Chondrocyte (in vitro differentiated cells): ENCODE data around the gene MIB2. TPM values are rescaled to one million over a fixed set of nuclear protein-coding genes. Genes with fewer than 3 reads are reported as not detected.
"Not testable (repeated sequence)": the region's sequence is repeated elsewhere in the genome, so short reads cannot be mapped to it uniquely, and the experiment has no call there.

ENCODE experiments used
- DNase-seq: peaks from one replicate; pipeline ENCODE4 v3.0.0; 2021; ENCODE audit warnings: mixed read lengths, low spot score
- H3K27ac Mint-ChIP-seq: one replicate; pipeline ENCODE4 v1.8.0; 2021; ENCODE audit warnings: mild to moderate bottlenecking, moderate library complexity, mixed read lengths; ENCODE audit not compliant: unreplicated experiment
- H3K27me3 Mint-ChIP-seq: 2 replicates; pipeline ENCODE4 v1.8.0; 2021; ENCODE audit warnings: low read depth, mixed read lengths
- H3K36me3 Mint-ChIP-seq: 2 replicates; pipeline ENCODE4 v1.8.0; 2021; ENCODE audit warnings: low read depth, mixed read lengths
- H3K4me1 Mint-ChIP-seq: 2 replicates; pipeline ENCODE4 v1.8.0; 2021; ENCODE audit warnings: low read depth, mild to moderate bottlenecking, mixed read lengths
- H3K4me3 Mint-ChIP-seq: one replicate; pipeline ENCODE4 v1.8.0; 2021; ENCODE audit warnings: mild to moderate bottlenecking, moderate library complexity, mixed read lengths; ENCODE audit not compliant: unreplicated experiment
- H3K9me3 Mint-ChIP-seq: 2 replicates; pipeline ENCODE4 v1.8.0; 2021; ENCODE audit warnings: low read depth, mixed read lengths
- total RNA-seq: library from RNA; stranded (reverse); gene quantifications from 3 replicates; pipeline ENCODE4 v1.2.1, GENCODE V29; 2021
- TF ChIP-seq, protein P1 (sequence below): fragments of 200-600 bp; sonication (generic); IDR thresholded peaks from 2 replicates; pipeline ENCODE4 v1.5.0; 2021; ENCODE audit warnings: antibody characterized with exemption, mild to moderate bottlenecking, moderate library complexity

The MIB2 gene
- total RNA-seq, 1 donor from 2014 or later, result 73.8 TPM

DNA sequence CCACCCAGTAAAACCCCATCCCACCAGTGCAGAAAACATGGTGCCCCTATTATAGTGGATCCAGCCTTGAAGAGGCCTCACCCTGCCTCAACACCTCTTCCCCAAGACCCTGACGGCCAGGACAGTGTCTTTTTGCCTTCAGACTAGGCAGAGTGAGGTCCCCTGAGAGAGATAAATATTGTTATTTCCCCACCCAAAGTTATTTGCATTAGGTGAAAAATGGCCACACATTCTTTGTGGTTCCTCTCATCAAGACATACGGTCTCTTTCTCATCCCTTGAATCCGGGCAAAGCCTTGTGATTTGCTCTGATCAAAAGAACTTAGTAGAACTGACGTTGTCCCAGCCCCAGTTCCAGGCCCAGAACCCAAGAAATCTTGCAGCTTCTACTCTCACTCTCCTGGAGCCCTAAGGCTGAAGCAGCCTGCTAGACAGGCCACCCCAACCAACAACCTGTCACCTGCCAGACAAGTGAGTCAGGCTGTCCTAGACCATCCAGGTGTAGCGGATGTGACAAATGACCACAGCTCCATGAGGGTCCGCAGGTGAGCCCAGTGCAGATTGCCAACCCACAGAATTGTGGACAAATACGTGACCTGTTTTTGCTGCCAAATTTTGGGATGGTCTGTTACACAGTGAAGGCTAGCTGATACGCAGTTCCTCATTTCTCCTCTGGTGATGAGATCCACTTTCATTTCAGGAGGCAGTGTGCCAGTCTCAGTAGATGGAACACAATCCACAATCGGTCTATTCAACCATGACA is 32.5 kb upstream of the MIB2 start:
- Mint-ChIP-seq H3K27me3 (peaks cover 20% of the 10 kb centered on the region), H3K9me3 (no peaks in the 10 kb centered on the region), H3K27ac (no peak overlapping the region), H3K36me3 (no peaks in the 10 kb centered on the region), H3K4me3 (no peak overlapping the region), H3K4me1 (peaks cover 4% of the 10 kb centered on the region)
- DNase-seq, result no peak
- TF ChIP-seq, protein P1, sequence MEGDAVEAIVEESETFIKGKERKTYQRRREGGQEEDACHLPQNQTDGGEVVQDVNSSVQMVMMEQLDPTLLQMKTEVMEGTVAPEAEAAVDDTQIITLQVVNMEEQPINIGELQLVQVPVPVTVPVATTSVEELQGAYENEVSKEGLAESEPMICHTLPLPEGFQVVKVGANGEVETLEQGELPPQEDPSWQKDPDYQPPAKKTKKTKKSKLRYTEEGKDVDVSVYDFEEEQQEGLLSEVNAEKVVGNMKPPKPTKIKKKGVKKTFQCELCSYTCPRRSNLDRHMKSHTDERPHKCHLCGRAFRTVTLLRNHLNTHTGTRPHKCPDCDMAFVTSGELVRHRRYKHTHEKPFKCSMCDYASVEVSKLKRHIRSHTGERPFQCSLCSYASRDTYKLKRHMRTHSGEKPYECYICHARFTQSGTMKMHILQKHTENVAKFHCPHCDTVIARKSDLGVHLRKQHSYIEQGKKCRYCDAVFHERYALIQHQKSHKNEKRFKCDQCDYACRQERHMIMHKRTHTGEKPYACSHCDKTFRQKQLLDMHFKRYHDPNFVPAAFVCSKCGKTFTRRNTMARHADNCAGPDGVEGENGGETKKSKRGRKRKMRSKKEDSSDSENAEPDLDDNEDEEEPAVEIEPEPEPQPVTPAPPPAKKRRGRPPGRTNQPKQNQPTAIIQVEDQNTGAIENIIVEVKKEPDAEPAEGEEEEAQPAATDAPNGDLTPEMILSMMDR, result no peak

DNA sequence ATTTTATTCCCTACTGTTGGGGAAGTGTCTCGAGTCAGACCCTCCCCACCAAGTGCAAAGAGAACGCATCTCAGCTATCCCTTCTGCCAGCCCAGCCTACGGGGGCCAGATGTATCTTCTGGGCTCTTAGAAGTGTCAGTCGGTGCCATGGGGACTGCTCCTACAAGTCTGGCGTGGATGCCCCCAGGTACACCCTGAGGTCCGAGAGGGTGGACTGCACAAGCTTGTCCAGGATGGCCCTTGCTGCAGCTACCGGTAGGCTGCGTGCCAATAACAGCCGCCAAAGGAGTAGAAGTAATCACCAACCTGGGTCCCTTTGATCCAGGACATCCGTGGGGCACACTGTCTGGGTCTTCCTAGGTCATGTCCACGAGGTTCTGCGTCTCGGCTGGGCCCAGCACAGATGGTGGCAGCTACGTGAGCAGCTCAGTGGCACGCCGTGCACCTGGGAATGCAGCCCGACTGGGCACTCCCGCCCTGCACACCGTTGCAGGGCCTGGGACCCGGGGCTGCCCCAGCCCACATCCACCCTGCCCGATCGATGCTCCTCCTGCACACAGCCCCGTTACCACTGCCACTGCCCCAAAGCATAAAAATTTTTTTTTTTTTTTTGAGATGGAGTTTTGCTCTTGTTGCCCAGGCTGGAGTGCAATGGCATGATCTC is 31.8 kb upstream of the MIB2 start:
- TF ChIP-seq, protein P1, result no peak
- no peak overlapping the region for H3K4me3 Mint-ChIP-seq
- no peaks in the 10 kb centered on the region for H3K36me3 Mint-ChIP-seq
- H3K27ac Mint-ChIP-seq, result no peak overlapping the region
- H3K27me3 Mint-ChIP-seq, result peaks cover 20% of the 10 kb centered on the region
- no peak for DNase-seq
- peaks cover 4% of the 10 kb centered on the region for H3K4me1 Mint-ChIP-seq
- H3K9me3 Mint-ChIP-seq, result no peaks in the 10 kb centered on the region

DNA sequence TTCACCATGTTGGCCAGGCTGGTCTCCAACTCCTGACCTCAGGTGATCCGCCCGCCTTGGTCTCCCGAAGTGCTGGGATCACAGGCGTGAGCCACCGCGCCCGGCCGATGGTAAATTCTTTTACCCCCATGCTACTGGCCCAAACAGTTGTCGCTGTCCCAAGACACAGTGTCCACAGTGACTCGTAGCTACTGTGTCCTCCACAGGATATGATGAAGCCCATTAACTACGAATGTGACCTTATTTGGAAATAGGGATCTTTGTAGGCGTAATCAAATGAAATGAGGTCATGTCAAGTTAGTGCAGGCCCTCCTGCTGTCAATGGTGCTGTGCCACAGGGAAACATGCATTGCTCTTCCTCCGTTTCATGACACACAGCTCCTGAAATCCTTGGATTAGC is 23.8 kb upstream of the MIB2 start:
- TF ChIP-seq, protein P1, result no peak
- no peak overlapping the region for H3K27ac Mint-ChIP-seq

DNA sequence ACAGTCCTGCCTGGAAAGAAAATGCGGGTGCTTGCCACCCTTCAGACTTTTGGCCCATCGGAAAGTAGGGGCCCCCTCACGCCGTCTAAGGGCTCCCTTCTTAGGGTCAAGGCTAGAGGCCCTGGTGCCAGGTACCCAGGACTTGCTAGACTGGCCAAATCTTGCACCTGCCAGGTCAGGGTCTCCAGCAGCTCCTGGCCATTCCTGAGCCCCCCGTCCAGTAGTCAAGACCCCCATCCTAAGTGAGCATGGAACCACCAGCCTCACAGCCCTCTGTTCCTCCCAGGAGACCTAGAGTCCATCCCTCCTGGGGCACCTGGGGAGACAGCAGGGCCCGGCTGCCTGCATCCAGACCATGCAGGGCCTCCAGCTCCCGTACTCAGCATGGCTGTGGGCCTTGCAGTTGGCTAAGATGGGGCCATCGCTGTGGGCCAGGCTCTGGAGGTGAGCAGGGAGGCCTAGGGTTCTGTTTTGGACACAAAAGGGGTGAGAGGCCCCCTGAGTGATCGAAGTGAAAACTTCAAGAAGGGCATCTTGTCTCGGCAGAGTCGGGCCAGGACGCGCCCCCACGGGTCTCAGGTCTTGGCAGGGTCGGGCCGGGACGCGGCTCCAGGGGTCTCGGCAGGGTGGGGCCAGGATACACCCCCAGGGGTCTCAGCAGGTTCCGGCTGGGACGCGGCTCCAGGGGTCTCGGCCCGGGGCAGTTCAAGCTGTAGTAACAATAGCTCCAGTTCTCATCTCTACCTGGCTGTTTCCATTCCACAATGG is 21.3 kb upstream of the MIB2 start:
- H3K27ac Mint-ChIP-seq, result no peak overlapping the region
- peaks cover 10% of the 10 kb centered on the region for H3K4me1 Mint-ChIP-seq
- TF ChIP-seq, protein P1, result no peak
- no peak overlapping the region for H3K4me3 Mint-ChIP-seq
- H3K36me3 Mint-ChIP-seq, result no peaks in the 10 kb centered on the region
- H3K9me3 Mint-ChIP-seq, result no peaks in the 10 kb centered on the region
- peaks cover 8% of the 10 kb centered on the region for H3K27me3 Mint-ChIP-seq
- DNase-seq, result no peak

More for the DNA sequence above, 23.8 kb upstream of the MIB2 start:
- no peak for DNase-seq
- Mint-ChIP-seq H3K4me1 (no peaks in the 10 kb centered on the region), H3K9me3 (no peaks in the 10 kb centered on the region), H3K4me3 (no peak overlapping the region), H3K27me3 (no peaks in the 10 kb centered on the region), H3K36me3 (no peaks in the 10 kb centered on the region)

DNA sequence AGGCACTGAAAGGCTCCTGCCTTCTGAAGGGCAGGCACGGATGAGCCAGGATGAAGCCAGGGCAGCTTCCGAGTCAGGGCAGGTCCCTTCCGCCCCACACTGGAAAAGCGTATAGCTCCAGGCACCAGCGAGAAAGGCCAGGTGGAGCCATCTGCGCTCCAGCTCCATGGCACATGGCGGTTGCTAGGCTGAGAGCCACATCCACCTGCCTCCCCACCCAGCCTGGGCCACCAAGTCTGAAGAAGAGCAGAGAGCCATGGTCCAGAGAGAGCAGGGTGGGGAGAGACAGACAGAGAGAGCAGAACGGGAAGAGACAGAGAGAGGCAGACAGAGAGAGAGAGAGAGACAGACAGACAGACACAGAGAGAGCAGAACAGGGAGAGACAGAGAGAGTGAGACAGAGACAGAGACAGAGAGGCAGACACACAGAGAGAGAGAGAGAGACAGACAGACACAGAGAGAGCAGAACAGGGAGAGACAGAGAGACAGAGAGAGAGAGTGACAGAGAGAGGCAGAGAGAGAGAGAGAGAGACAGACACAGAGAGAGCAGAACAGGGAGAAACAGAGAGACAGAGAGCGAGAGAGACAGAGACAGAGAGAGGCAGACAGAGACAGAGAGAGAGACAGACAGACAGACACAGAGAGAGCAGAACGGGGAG is 20.6 kb upstream of the MIB2 start:
- TF ChIP-seq, protein P1, result no peak
- H3K4me3 Mint-ChIP-seq, result no peak overlapping the region
- no peaks in the 10 kb centered on the region for H3K9me3 Mint-ChIP-seq
- no peak overlapping the region for H3K27ac Mint-ChIP-seq
- H3K4me1 Mint-ChIP-seq, result peaks cover 11% of the 10 kb centered on the region
- no peaks in the 10 kb centered on the region for H3K36me3 Mint-ChIP-seq
- peaks cover 8% of the 10 kb centered on the region for H3K27me3 Mint-ChIP-seq
- DNase-seq, result no peak

DNA sequence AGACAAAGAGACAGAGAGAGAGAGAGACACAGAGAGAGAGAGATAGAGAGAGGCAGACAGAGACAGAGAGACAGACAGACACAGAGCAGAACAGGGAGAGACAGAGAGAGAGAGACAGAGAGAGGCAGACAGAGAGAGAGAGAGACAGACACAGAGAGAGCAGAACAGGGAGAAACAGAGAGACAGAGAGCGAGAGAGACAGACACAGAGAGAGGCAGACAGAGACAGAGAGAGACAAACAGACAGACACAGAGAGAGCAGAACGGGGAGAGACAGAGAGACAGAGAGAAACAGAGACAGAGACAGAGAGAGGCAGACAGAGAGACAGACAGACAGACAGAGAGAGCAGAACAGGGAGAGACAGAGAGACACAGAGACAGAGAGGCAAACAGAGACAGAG is 20.0 kb upstream of the MIB2 start:
- H3K4me3 Mint-ChIP-seq, H3K27me3 Mint-ChIP-seq, H3K9me3 Mint-ChIP-seq, DNase-seq, H3K36me3 Mint-ChIP-seq, H3K27ac Mint-ChIP-seq: not testable (repeated sequence)
- peaks cover 11% of the 10 kb centered on the region for H3K4me1 Mint-ChIP-seq
